Activated CD8-positive, alpha-beta memory T cell treated with anti-CD3 and anti-CD28 coated beads, Interleukin-2, amount 50 U/mL, for 4 hours (primary cell): ENCODE results near the gene ESRRB.

Experiments used
- DNase-seq: peaks from one replicate; pipeline ENCODE4 v3.0.0-alpha.2; 2020

The ESRRB gene

GRCh38 chr14:76412501-76412900, 36.6 kb downstream of the ESRRB start:
- no peak for DNase-seq

GRCh38 chr14:76413106-76413961, 37.4 kb downstream of the ESRRB start:
- no peak for DNase-seq

- no peak for DNase-seq
These were observed 38.1 kb downstream of the ESRRB start for GRCh38 chr14:76413962-76414600.

- no peak for DNase-seq
These were observed 43.5 kb downstream of the ESRRB start for GRCh38 chr14:76419399-76419798.

DNA sequence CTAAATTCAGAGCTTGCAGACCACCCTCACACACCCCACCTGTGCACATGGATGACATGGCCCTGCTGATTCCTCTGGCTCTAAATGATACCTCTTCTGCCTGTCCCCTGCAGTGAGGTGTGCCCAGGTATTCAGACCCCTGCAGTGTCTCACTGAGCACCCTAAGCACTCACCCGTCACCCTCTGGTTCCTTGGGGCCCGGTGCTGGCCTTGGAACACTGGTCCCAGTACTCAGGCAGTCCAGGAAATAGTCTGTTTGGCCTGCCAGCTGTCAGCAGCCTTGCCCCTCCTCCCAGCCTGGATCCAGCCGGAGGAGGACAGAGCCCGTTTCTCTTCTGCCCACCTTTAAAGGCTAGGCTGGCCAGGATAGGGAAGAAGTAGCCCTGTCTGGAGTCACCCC, 44.9 kb downstream of the ESRRB start:
- no peak for DNase-seq

DNA sequence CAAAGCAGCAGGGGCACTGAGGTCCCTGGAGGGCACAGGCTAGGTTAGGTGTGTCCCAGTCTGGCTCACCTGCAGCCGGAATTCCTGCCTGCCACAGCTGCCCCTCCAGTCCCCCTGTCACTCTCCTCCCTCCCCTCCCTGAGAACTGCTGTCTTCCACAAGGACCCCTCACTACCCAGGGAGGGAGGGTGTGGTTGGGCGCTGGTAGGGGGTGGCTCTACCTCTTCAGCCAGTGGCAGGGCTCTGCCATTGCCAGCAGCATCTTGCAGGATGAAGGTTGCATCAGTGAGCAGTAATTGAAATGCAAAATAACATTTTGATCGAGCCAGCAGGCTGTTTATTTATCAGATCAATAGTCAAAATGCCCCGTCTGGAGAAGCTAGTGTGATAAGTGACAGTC, 45.7 kb downstream of the ESRRB start:
- DNase-seq: no peak

DNA sequence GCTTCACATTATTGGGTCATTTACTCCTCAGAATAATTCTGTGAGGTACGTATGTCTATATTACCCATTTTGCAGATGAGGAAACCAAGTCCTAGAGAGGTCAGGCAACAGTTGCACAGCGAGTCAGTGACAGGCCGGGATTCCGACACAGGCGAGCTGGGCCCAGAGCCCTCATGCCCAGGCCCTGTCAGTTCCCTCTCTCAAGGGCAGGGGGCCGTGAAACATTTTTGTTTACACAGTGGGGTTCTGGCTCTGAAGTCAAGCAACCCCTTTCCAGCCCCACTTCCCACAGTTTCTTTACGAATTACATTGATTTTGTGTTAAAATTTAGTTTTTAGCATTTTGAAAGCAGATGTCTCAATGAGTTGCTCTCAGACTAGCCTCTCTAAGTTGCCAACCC, 46.7 kb downstream of the ESRRB start:
- no peak for DNase-seq

DNA sequence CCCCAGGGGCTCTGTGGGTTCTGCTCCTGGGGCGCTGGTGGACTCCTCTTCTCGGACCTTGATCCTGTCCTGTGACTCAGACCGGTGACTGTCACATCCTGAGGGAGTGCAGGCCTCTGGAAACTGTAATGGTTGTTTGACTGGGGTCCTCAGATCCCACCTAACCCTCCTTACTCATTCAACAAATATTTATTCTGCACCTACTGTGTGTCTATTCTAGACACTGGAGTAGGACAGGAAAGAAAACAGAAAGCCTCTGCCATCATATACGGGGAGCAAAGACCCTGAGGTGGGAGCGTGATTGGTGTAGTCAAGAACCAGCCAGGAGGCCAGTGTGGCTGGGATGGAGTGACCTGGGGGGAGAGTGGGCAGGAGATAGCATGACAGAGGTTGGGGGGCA, 47.6 kb downstream of the ESRRB start:
- no peak for DNase-seq

GRCh38 chr14:76424359-76424758, 48.4 kb downstream of the ESRRB start:
- no peak for DNase-seq

- no peak for DNase-seq
These were observed 50.3 kb downstream of the ESRRB start for GRCh38 chr14:76426161-76426696.

- no peak for DNase-seq
These were observed 52.7 kb downstream of the ESRRB start for GRCh38 chr14:76428611-76429010.

DNA sequence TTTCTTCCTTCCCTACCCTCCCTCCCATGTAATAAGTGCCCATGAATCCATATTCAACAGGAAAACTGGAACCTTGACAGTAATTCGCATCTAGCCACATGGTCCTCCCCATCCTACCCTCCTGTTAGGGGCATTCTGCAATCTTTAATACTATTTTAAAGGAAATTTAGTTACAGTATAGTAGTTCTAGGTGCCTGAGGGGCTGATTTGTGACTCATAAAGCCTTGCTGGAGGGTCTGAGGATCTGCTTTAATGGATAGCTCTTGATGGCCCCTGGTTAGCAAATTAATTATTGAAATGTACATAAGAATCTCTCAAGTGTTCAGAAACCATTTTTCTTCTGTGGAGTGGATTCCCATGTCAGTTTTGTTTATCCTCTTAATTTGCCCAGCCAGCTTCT, 54.1 kb downstream of the ESRRB start:
- no peak for DNase-seq

DNA sequence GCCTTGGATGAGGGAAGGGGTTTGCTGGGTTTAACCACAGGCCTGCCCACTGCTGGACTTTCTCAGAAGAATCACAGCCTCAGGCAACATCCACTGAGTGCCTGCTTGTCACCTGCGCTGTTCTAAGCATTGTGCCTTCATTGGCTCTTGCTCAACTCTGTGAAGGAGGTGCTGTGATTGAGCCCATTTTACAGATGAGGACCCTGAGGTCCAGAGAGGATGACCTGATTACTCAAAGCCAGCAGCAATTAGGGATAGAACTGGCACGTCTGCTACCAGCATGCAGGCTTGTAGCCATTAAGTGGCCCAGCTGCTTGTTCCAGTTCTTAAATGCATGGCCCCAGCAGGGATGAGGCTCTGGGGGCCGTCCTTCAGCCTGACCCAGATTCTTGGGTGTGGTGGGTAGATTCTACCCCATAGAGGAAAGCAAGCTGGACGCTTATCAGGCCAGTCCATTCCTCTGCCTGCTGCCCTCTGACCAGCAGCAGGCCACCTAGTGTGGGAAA, 54.6 kb downstream of the ESRRB start:
- DNase-seq: no peak

DNA sequence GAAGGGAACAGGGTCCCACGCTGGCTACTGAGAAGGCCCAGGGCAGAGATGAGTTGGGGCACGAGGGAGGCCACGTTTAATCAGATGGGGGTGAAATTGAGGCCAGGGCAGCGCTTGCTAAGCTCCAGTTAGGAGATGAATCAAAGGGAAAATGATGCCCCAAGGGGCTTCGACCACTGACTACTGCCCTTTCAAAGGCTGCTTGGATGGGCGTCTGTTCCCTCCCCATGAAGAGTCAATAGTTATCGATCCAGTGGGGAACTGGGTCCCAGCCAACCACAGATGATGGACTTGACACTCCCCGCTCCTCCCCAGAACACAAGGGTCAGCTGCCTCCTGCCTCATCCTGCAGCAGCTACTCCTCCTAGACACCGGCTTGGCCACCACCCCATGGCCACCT, 55.6 kb downstream of the ESRRB start:
- DNase-seq: no peak

GRCh38 chr14:76432827-76433752, 57.2 kb downstream of the ESRRB start:
- DNase-seq: no peak

GRCh38 chr14:76434220-76434619, 58.3 kb downstream of the ESRRB start:
- DNase-seq: no peak

DNA sequence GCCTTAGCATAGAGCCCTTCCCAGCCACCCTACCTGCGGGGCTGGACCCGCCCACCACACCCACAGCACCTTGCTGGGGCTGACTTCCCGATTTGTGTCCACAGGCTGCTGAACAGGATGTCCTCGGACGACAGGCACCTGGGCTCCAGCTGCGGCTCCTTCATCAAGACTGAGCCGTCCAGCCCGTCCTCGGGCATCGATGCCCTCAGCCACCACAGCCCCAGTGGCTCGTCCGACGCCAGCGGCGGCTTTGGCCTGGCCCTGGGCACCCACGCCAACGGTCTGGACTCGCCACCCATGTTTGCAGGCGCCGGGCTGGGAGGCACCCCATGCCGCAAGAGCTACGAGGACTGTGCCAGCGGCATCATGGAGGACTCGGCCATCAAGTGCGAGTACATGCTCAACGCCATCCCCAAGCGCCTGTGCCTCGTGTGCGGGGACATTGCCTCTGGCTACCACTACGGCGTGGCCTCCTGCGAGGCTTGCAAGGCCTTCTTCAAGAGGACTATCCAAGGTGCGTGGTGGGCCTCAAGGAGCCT, 63.4 kb downstream of the ESRRB start:
- no peak for DNase-seq

GRCh38 chr14:76446486-76446885, 70.5 kb downstream of the ESRRB start:
- no peak for DNase-seq

DNA sequence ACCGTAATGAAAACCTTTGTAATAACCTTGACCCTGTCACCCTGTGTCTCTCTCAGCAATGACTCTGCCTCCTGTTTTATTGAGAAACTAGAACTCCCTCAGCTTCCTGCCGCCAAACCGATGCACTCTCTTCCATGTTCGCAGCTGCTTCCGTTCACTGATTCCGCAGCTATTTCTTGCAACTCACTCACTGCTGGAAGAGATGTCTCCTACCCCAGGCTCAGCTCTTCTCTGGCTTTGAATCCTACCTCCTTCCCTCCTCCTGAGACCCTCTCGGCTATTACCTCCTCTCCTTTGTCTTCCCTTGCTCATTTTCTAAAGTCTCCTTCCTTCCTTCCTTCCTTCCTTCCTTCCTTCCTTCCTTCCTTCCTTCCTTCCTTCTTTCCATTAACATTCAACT, 71.0 kb downstream of the ESRRB start:
- DNase-seq: no peak

GRCh38 chr14:76450476-76450875, 74.5 kb downstream of the ESRRB start:
- no peak for DNase-seq

DNA sequence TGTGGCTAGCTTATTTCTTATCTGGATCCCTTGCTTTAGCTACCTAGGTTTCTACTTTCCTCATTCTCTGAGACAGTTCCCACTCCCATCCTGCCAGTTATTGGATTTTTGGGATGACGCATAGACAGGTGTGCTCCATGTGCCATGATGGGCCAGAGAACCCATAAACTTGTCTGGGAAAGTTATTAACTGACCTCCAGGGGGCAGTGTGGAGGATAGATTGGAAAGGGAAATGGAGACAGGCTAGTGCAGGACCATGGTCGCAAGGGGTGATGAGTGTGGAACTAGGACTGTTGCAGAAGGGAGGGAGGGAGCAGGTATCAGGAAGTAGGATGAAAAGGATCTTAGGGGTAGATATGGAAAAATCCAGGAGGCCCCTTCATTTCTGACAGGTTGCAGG, 80.3 kb downstream of the ESRRB start:
- no peak for DNase-seq

DNA sequence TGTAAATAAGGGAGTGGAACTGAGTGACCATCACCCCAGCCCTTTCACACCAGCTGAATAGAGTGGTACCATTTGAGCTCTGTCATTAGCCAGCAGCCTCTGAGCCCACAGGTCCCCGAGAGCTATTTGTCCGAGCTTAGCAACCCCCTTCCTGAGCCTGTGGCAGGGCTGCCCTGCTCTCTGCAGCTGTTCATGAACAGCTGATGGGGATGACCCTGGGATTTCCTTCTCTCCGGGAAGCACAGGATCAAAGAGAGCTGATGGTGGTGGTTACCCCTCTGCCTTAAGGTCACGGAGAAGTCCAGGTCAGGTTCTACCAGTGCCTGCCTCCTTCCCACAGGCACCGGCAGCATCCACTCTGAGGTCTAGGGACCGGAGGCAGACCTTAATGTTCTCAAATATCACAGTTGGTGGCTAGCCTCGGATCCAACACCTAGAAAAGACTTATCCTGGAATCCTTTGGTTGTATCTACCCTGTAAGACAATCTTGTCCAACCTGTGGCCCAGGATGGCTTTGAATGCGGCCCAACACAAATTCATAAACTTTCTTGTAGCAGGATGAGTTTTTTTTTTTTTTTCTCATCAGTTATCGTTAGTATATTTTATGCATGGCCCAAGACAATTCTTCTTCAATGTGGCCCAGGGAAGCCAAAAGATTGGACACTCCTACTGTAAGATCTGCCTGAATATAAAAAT, 81.1 kb downstream of the ESRRB start:
- DNase-seq: no peak
